OCI-LY7 (cell line): ENCODE results near the gene CORO7. TPM values are rescaled to one million over a fixed set of nuclear protein-coding genes. Genes with fewer than 3 reads are reported as not detected.
A peak's percentile ranks its signal among the peaks of the same experiment; 100 is the strongest.

Experiments
- BruUV-seq: library from RNA; stranded (reverse); fragments of 400-500 nt; replicated peaks from 2 replicates; lab custom pipeline; 2021; lab: Mats Ljungman, UMichigan
- CTCF ChIA-PET: fragments of 300-600 bp; sonication (Branson Sonifier 250); formaldehyde crosslinking; loops from one replicate; lab custom pipeline; 2022; ENCODE audit warnings: antibody characterized with exemption; ENCODE audit not compliant: unreplicated experiment; lab: Charles Lee
- POLR2A ChIA-PET: fragments of 300-600 bp; sonication (Branson Sonifier 250); formaldehyde crosslinking; loops from one replicate; lab custom pipeline; 2022; ENCODE audit warnings: antibody characterized with exemption; lab: Charles Lee
- DNase-seq: peaks from one replicate; pipeline ENCODE4 v3.0.0-alpha.2; 2015; ENCODE audit warnings: low spot score
- H2AFZ ChIP-seq: fragments of 200-600 bp; sonication (generic), shearing (Covaris generic); 2 replicates; pipeline ENCODE4 v1.6.1; 2014; ENCODE audit warnings: mild to moderate bottlenecking, antibody characterized with exemption, low read length, moderate library complexity
- H3K27ac ChIP-seq: fragments of 200-600 bp; sonication (generic); 2 replicates; pipeline ENCODE4 v1.5.1; 2014; ENCODE audit warnings: mixed run types, low read depth, mild to moderate bottlenecking, moderate library complexity, low read length, inconsistent platforms; ENCODE audit not compliant: poor library complexity, severe bottlenecking
- H3K36me3 ChIP-seq: fragments of 200-600 bp; sonication (generic); 2 replicates; pipeline ENCODE4 v1.6.1; 2014; ENCODE audit warnings: mild to moderate bottlenecking, antibody characterized with exemption, low read length, moderate library complexity, mixed read lengths; ENCODE audit not compliant: insufficient read depth
- H3K4me1 ChIP-seq: fragments of 200-600 bp; sonication (generic); 2 replicates; pipeline ENCODE4 v1.5.1; 2014; ENCODE audit warnings: mild to moderate bottlenecking, low read length; ENCODE audit not compliant: insufficient read depth, poor library complexity, severe bottlenecking
- H3K4me2 ChIP-seq: fragments of 200-600 bp; sonication (generic); 2 replicates; pipeline ENCODE4 v1.6.1; 2014; ENCODE audit warnings: mild to moderate bottlenecking, low read length
- H3K4me3 ChIP-seq: fragments of 200-600 bp; sonication (generic); 2 replicates; pipeline ENCODE4 v1.5.1; 2014; ENCODE audit warnings: mild to moderate bottlenecking, low read depth, low read length; ENCODE audit not compliant: poor library complexity, severe bottlenecking
- H3K79me2 ChIP-seq: fragments of 200-600 bp; sonication (generic); 2 replicates; pipeline ENCODE4 v1.6.1; 2016; ENCODE audit warnings: low read depth, mild to moderate bottlenecking, low read length, moderate library complexity, mixed read lengths; ENCODE audit not compliant: insufficient read depth
- H3K9me2 ChIP-seq: fragments of 200-600 bp; sonication (generic); 2 replicates; pipeline ENCODE4 v1.6.1; 2016; ENCODE audit warnings: mild to moderate bottlenecking, low read length, mixed read lengths; ENCODE audit not compliant: insufficient read depth
- H3K9me3 ChIP-seq: fragments of 200-600 bp; sonication (generic); 2 replicates; pipeline ENCODE4 v1.6.1; 2014; ENCODE audit warnings: mild to moderate bottlenecking, mixed run types, low read length, mixed read lengths
- H4K20me1 ChIP-seq: fragments of 200-600 bp; sonication (generic); 2 replicates; pipeline ENCODE4 v1.6.1; 2014; ENCODE audit warnings: mild to moderate bottlenecking, antibody characterized with exemption, low read length, moderate library complexity, mixed read lengths; ENCODE audit not compliant: insufficient read depth
- CTCF ChIP-seq: fragments of 200-600 bp; sonication (generic); conservative IDR thresholded peaks from 2 replicates; pipeline ENCODE4 v1.5.1; 2014; ENCODE audit warnings: mild to moderate bottlenecking, antibody characterized with exemption, low read length, moderate library complexity, mixed read lengths
- EZH2phosphoT487 ChIP-seq: fragments of 200-600 bp; sonication (generic); IDR thresholded peaks from 2 replicates; pipeline ENCODE4 v1.6.1; 2018; ENCODE audit warnings: low read depth, borderline replicate concordance, mild to moderate bottlenecking, mixed run types, antibody characterized with exemption, low read length, moderate library complexity, mixed read lengths
- intact Hi-C: fragments of 100-400 bp; cut with micrococcal nuclease; formaldehyde crosslinking; loops from one replicate; pipeline ENCODE4 v1.10.0; 2022; ENCODE audit not compliant: unreplicated experiment
- total RNA-seq, 2 experiments: library from RNA; depleted of rRNA in 1 of 2; stranded (reverse); fragments of >200 nt in 1 of 2; shearing (Covaris generic) in 1 of 2; gene quantifications; 2 replicates each; pipeline ENCODE4 v1.2.3, GENCODE V29; 2014 to 2022

Gene CORO7
- total RNA-seq, 2 experiments from 2014 or later, result 77.2 to 112 TPM

- H2AFZ ChIP-seq, result no peak overlapping the region
- no peak overlapping the region for H3K27ac ChIP-seq
- BruUV-seq, result no TSS peak
- DNase-seq, result peak; percentile 24
- ChIA-PET CTCF (no interaction called here), POLR2A (no interaction called here)
- peak overlapping the region; percentile 63; the same call in 1 of the 2 replicates for H3K4me2 ChIP-seq
- no peaks in the 10 kb centered on the region for H3K36me3 ChIP-seq
- H3K9me2 ChIP-seq, result no peaks in the 10 kb centered on the region
- intact Hi-C loops, result loop anchor here (1.0 kb wide), 1 partner anchor 13 kb away; no protein-coding TSS in a partner anchor
- TF ChIP-seq CTCF (no peak), EZH2phosphoT487 (no peak; the same call in 1 of the 2 replicates)
- H3K9me3 ChIP-seq, result no peaks in the 10 kb centered on the region
- peaks cover 18% of the 10 kb centered on the region for H3K4me1 ChIP-seq
- H4K20me1 ChIP-seq, result no peaks in the 10 kb centered on the region
- H3K79me2 ChIP-seq, result no peaks in the 10 kb centered on the region
- H3K4me3 ChIP-seq, result no peak overlapping the region
These were observed 101.7 kb downstream of the CORO7 start for GRCh38 chr16:4314532-4315185.

- no peaks in the 10 kb centered on the region for H3K36me3 ChIP-seq
- POLR2A ChIA-PET, result no interaction called here
- H3K79me2 ChIP-seq, result no peaks in the 10 kb centered on the region
- no peak overlapping the region for H3K27ac ChIP-seq
- TF ChIP-seq CTCF (peak; percentile 85), EZH2phosphoT487 (no peak)
- intact Hi-C loops, result loop anchor here (1.0 kb wide), 1 partner anchor 13 kb away; no protein-coding TSS in a partner anchor
- CTCF ChIA-PET, result no interaction called here
- BruUV-seq, result no TSS peak
- H3K9me3 ChIP-seq, result no peaks in the 10 kb centered on the region
- no peaks in the 10 kb centered on the region for H4K20me1 ChIP-seq
- H2AFZ ChIP-seq, result no peak overlapping the region
- no peak overlapping the region for H3K4me3 ChIP-seq
- H3K9me2 ChIP-seq, result no peaks in the 10 kb centered on the region
- peaks cover 22% of the 10 kb centered on the region for H3K4me1 ChIP-seq
- H3K4me2 ChIP-seq, result no peak overlapping the region; the same call in 1 of the 2 replicates
- DNase-seq, result peak; percentile 40
These were observed 102.5 kb downstream of the CORO7 start for GRCh38 chr16:4313563-4314531.
